Aorta (tissue), 5 donors: ENCODE results near the gene CDC42BPB. TPM values are rescaled to one million over a fixed set of nuclear protein-coding genes. Genes with fewer than 3 reads are reported as not detected.

Experiments used
- ATAC-seq: fragments of 200-7000 bp; cut with Tn5 transposase; one replicate; pipeline ENCODE4 v1.9.1; 2022; ENCODE audit warnings: moderate library complexity; ENCODE audit not compliant: low FRiP score
- DNase-seq, 2 donors: peaks; one replicate each; pipeline ENCODE4 v3.0.0-alpha.2; 2020
- H3K27ac ChIP-seq, 2 donors: one replicate each; pipeline ENCODE4 v1.5.1; 2013; ENCODE audit warnings: low read length in 2 of 2, mild to moderate bottlenecking in 2 of 2, moderate library complexity in 2 of 2, control low read depth in 1 of 2, inconsistent platforms in 1 of 2, low read depth in 1 of 2
- H3K27me3 ChIP-seq, 2 donors: one replicate each; pipeline ENCODE4 v1.6.1; 2013; ENCODE audit warnings: control low read depth in 1 of 2, low read length in 1 of 2, mild to moderate bottlenecking in 1 of 2, moderate library complexity in 1 of 2; ENCODE audit not compliant: insufficient read depth in 2 of 2, control insufficient read depth in 1 of 2
- H3K36me3 ChIP-seq, 2 donors: one replicate each; pipeline ENCODE4 v1.6.1; 2013; ENCODE audit warnings: control low read depth in 1 of 2, low read length in 1 of 2, mild to moderate bottlenecking in 1 of 2; ENCODE audit not compliant: insufficient read depth in 2 of 2, control insufficient read depth in 1 of 2
- H3K4me1 ChIP-seq, 2 donors: one replicate each; pipeline ENCODE4 v1.6.1; 2013; ENCODE audit warnings: low read length in 2 of 2, control low read depth in 1 of 2, mild to moderate bottlenecking in 1 of 2, moderate library complexity in 1 of 2; ENCODE audit not compliant: insufficient read depth in 2 of 2, control insufficient read depth in 1 of 2
- H3K4me3 ChIP-seq, 2 donors: one replicate each; pipeline ENCODE4 v1.5.1; 2013; ENCODE audit warnings: low read length in 2 of 2, control low read depth in 1 of 2, mild to moderate bottlenecking in 1 of 2
- H3K9me3 ChIP-seq: one replicate; pipeline ENCODE4 v1.6.1; 2013; ENCODE audit warnings: mild to moderate bottlenecking, low read length; ENCODE audit not compliant: control insufficient read depth
- WGBS, 2 donors: extraction: QIAGEN DNeasy Blood & Tissue Kit; methylation state at CpG; one replicate each; pipeline ENCODE4 v1.1.7; 2013; 5-methylcytosine and 5-hydroxymethylcytosine counted together
- intact Hi-C, 2 donors: fragments of 100-400 bp; cut with DNase I; formaldehyde crosslinking; loops; one replicate each; pipeline versions ENCODE4 v1.14.2 to v1.15.0; 2022
- polyA plus RNA-seq, 2 donors: library from polyadenylated mRNA; stranded (reverse); fragments of 200-250 nt; gene quantifications; one replicate each; pipeline ENCODE4 v1.2.3, GENCODE V29; 2013
- total RNA-seq, 2 donors: library from RNA; stranded (reverse); fragmentation: NEBNext Ultra II Directional; extraction: Animal tissue kit (Norgen Biotek cat#: 25700); gene quantifications; one replicate each; pipeline ENCODE4 v1.2.1, GENCODE V29; 2021
- donor health status: healthy with polysubstance abuse.
- donor health status: Bipolar disorder and iron deficiency.
- donor health status: DM: no; HTN: no; CAD: no.
- donor health status: DM: no; HTN: no; CAD: no.
- donor health status: DM: yes; HTN: yes; CAD: no.

CDC42BPB gene
- total and polyA plus RNA-seq, 4 donors, result 18.4 to 101 (median 63.8) TPM

DNA sequence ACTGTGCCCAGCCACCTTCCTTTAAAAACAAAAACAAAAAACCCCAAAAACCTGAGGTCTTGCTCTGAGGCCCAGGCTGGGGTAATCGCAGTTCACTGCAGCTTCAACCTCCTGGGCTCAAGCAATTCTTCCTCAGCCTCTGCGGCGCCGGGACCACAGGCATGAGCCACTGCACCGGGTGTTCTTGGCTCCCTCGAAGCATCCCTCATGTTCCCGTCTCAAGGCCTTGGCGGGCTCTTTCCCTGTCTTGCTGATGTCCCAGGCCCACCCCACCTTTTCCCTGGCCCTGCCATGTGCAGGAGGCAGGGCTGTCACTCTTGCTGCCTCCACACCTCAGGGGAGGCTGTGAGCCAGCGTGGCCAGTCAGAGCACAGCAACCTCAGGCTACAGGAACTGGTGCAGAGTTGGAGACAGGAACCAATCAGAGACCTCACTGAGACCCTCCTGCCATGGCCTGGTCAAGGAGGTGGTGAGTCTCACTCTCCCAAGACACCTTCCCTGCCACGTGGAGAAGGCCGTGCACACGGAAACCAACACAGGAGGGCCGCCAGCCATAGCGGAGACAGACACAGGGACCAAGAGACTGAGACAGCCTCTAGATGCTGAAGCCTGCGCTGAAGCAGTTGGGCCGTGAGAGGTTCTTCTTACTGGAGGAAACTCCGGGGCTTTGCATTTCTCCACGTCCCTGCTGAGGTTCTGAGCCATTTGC lies 140.8 kb downstream of the CDC42BPB start:
- Histone ChIP-seq H3K27me3 (no peaks in the 10 kb centered on the region), H3K27ac (no peak overlapping the region), H3K4me3 (no peak overlapping the region), H3K4me1 (no peaks in the 10 kb centered on the region), H3K9me3 (no peaks in the 10 kb centered on the region), H3K36me3 (no peaks in the 10 kb centered on the region)
- 85 to 87% methylated on average over 18 of the region's 18 CpGs for WGBS, 2 donors
- ATAC-seq (no peak), DNase-seq (peak; percentile 20 to 73)
- intact Hi-C loops, result loop anchor here (2.0 to 10.0 kb wide), 2 partner anchors 146 to 222 kb away; no protein-coding TSS in a partner anchor

DNA sequence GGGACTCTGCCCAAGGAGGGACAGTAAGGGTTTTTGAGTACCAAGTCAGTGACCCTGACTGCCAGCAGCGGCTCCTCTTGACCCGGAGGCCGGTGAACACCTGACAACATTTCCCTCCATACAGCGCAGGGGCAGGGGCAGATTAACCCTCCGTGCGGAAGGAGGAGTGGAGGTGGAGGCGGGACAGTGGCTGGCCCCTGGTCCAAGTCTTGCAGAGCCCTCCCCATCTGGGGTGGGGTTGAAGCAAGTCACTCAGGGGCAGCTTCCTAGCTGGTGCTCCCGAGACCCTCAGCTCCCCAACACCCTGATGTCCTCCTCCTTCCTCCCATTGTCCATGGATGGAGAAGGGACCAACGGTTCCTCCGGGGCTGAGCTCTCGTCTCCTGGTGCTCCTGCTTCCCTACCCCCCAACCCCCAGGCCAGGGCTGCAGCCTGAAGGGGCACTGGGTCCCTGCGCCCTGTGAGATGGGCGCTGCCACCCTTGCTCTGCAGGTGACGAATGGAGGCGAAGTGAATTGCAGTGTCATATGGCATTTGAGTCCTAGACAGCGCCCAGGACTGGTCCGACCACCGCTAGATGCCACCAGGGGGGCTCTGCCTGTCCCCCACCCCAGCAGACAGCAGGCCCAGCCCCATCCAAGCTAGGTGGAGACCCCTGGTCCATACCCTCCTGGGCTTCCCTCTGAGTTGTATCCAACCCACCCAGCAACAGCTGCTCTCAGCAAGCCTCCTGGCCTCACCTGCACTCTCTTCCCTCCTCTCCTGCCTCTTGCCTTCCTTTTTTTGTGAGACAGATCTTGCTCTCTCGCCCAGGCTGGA lies 141.8 kb downstream of the CDC42BPB start:
- no peaks in the 10 kb centered on the region for H3K36me3 ChIP-seq
- H3K4me3 ChIP-seq, result no peak overlapping the region
- DNase-seq, result peak; percentile 47 to 60
- no peak for ATAC-seq
- no peaks in the 10 kb centered on the region for H3K9me3 ChIP-seq
- no peaks in the 10 kb centered on the region for H3K27me3 ChIP-seq
- WGBS, 2 donors, result 86% methylated on average over 19 of the region's 19 CpGs
- intact Hi-C loops, result loop anchor here (2.0 to 10.0 kb wide), 2 partner anchors 145 to 221 kb away; no protein-coding TSS in a partner anchor
- H3K4me1 ChIP-seq, result no peaks in the 10 kb centered on the region
- H3K27ac ChIP-seq, result no peak overlapping the region

DNA sequence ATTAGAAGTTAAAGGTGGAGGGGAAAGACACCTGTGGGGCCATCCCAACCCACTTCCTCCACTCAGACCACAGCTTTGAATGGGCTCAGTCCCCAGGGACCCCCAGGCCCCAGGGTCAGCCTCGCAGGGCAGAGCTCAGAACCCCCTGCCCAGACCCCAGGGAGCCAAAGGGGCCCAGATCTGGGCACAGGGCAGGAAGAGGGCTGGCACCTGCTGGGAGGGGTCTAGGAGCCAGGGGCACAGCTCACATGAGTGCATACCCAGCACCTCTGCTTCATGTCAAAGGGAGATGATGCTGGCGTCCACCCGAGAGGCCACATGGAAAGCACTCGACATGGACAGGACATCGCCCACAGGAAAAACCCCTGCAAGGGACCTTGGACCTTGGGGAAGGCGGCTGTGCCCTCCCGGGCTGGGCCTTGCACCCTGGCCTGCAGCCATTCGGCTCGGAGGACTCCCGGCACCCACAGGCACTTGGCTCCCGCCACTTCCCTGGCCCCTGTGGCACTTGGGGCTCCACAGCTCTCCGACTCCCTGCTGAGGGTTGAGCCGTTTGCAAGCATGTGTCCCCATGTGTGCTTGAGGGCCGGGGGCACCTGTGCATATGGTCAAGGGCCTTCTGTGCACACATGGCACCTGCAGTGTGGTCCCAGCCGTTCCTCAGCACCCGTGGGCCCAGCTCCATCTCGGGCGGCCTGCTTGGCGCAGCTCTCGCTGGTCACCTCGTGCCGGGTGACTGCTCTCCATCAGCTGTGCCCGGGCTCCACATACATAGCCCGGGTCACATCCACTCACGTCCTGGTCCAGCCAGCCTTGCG lies 142.7 kb downstream of the CDC42BPB start:
- 82 to 84% methylated on average over 25 to 26 of the region's 26 CpGs for WGBS, 2 donors

DNA sequence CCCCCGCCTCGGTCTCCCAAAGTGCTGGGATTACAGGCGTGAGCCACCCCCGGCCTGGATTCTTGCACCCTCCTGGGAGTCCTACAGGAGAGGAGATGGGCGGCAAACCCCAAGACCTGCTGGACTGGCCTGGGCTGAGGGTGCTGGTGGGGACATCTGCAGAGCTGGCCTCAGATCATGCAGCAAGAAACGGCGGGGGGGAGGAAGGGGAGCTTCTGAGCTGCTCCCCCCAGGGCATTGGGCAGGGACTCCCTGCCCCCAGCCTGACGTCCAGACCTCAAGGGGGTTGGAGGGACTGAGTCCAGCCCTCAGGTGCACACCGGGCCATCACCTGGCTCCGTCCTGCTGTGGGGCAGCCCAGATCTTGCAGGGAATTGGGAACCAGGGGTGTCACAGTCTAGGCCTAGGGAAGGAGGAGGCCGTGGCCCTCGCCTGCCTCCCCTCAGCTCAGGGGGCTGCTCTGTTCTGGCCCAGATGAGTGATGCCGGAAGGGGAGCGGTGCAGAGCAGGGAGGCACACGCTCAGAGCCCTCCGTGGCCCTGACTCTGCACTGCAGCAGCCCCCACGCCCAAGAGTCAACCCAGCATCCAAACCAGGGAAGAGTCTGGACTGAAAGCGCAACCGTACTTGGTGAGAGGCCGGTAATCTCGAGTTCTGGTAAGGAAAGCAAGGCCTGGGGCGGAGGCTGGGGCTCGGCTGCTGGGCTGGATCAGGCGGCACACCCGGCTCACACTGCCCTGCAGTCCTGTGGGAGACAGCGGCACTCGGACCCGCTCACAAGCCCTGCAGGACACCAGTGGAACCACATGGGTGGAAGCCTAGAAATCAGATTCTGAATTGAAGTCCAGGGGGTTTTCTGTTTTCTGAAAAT lies 143.8 kb downstream of the CDC42BPB start:
- Histone ChIP-seq H3K27ac (no peak overlapping the region), H3K27me3 (no peaks in the 10 kb centered on the region), H3K4me3 (no peak overlapping the region), H3K9me3 (no peaks in the 10 kb centered on the region), H3K36me3 (no peaks in the 10 kb centered on the region), H3K4me1 (no peaks in the 10 kb centered on the region)
- DNase-seq, result peak; percentile 35 to 63
- ATAC-seq, result no peak
- 91 to 92% methylated on average over 28 of the region's 28 CpGs for WGBS, 2 donors
- intact Hi-C loops, result loop anchor here in 1 of 2 donors (10.0 kb wide), 1 partner anchor 219 kb away; no protein-coding TSS in a partner anchor

More for the DNA sequence above, 142.7 kb downstream of the CDC42BPB start:
- DNase-seq (peak; percentile 43 to 66), ATAC-seq (no peak)
- intact Hi-C loops, result loop anchor here in 1 of 2 donors (10.0 kb wide), 1 partner anchor 220 kb away; no protein-coding TSS in a partner anchor
- H3K27me3 ChIP-seq, result no peaks in the 10 kb centered on the region
- H3K4me1 ChIP-seq, result no peaks in the 10 kb centered on the region
- H3K27ac ChIP-seq, result no peak overlapping the region
- H3K36me3 ChIP-seq, result no peaks in the 10 kb centered on the region
- no peaks in the 10 kb centered on the region for H3K9me3 ChIP-seq
- no peak overlapping the region for H3K4me3 ChIP-seq

DNA sequence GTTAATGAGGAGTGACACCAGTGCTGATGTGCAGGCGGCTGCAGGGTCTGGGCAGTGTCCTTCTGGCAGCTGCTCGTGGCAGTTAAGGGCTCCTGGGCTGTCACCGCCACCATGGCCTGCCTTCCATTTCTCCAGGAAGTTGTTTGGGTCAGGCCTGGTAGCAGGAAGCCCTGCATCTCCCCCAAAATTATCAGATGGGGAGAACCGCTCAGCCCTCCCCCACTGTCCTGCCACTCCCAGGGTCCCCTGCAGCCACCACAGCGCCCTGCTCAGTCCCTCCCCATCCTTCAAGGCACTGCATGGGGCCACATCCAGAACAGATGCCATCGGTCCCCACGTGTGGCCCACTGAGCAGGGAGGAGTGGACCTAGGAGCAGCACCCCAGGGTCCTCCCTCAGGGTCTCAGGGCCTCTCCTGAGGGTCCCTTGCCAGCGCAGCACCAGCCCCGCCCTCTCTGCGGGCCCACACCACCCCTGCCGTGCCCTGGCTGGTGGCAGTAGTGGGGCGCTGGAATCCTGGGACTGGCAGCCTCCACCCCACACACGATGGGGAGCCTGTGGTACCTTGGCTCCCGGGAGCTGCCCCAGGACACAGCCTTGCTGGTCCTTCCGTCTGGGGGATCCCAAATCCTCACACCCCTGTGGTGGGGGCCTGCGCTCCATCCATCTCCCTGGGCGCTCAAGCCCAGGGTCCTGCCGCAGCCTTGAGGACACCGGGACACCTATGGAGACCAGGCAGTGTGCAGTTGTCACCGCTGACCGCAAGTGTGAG lies 145.2 kb downstream of the CDC42BPB start:
- Histone ChIP-seq H3K27ac (no peak overlapping the region), H3K4me1 (no peaks in the 10 kb centered on the region), H3K27me3 (no peaks in the 10 kb centered on the region), H3K4me3 (no peak overlapping the region), H3K9me3 (no peaks in the 10 kb centered on the region), H3K36me3 (no peaks in the 10 kb centered on the region)
- intact Hi-C loops, result loop anchor here in 1 of 2 donors (10.0 kb wide), 1 partner anchor 217 kb away; no protein-coding TSS in a partner anchor
- DNase-seq (peak; percentile 41 to 49), ATAC-seq (no peak)
- WGBS, 2 donors, result 94 to 95% methylated on average over 21 of the region's 21 CpGs

DNA sequence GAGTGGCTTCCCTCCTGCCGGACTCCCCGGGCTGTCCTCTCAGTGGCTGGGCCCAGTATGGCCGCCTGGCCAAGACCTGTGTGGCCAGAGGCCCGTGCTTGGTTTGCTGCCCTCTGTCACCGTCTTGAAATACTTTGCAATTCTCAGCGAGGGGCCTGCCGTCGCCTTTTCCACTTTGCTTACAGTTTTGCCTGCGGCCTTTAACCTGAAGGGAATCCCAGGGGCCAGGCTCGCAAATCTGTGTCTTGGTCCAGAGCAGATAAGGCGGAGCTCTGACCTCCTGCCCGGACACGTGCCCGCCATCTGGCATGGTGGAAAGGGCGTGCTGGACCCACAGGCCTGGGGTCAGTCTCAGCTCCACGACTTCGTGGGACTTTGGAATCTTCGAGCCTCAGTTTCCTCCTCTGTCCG lies 145.8 kb downstream of the CDC42BPB start:
- WGBS, 2 donors, result 81 to 85% methylated on average over 19 of the region's 19 CpGs
- no peak overlapping the region for H3K27ac ChIP-seq
- H3K27me3 ChIP-seq, result no peaks in the 10 kb centered on the region
- no peaks in the 10 kb centered on the region for H3K36me3 ChIP-seq
- H3K9me3 ChIP-seq, result no peaks in the 10 kb centered on the region
- ATAC-seq (no peak), DNase-seq (peak; percentile 41 to 67)
- no peak overlapping the region for H3K4me3 ChIP-seq
- intact Hi-C loops, result loop anchor here in 1 of 2 donors (10.0 kb wide), 1 partner anchor 217 kb away; no protein-coding TSS in a partner anchor
- H3K4me1 ChIP-seq, result no peaks in the 10 kb centered on the region

DNA sequence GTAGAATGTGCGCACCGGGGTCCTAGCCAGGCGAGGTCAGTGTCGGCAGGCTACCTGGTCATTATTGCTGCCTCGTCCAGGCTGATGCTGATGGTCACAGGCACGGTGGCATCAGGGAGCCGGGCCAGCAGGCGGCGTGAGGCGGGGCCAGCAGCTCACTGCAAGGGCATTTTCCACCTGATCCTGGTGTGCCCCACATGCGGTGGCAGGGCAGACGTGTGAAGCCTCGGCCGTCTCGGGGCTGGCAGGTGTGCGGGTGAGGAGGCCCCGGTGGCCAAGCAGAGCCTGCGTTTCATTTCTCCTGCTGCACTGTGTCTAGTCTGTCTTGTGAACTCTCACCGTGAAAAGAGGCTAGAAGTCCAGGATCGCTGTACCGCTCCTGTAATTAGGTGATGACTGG lies 146.9 kb downstream of the CDC42BPB start:
- Histone ChIP-seq H3K27ac (no peak overlapping the region), H3K27me3 (no peaks in the 10 kb centered on the region), H3K4me3 (no peak overlapping the region), H3K9me3 (no peaks in the 10 kb centered on the region), H3K36me3 (no peaks in the 10 kb centered on the region), H3K4me1 (no peaks in the 10 kb centered on the region)
- DNase-seq, result peak; percentile 32 to 62
- intact Hi-C loops, result loop anchor here in 1 of 2 donors (10.0 kb wide), 1 partner anchor 216 kb away; no protein-coding TSS in a partner anchor
- 90 to 92% methylated on average over 19 to 21 of the region's 21 CpGs for WGBS, 2 donors
- ATAC-seq, result no peak
